Esophagus muscularis mucosa (tissue), 4 donors: ENCODE data around the gene CNNM1. TPM values are rescaled to one million over a fixed set of nuclear protein-coding genes. Genes with fewer than 3 reads are reported as not detected.

Experiments
- DNase-seq: peaks from one replicate; pipeline ENCODE4 v3.0.0-alpha.2; 2017; ENCODE audit errors: extremely low spot score
- H3K27ac ChIP-seq, 4 donors: fragments of 200-600 bp; sonication (generic); replicated peaks in 1 of 4; 1 replicate in 3 of 4; 2 replicates in 1 of 4; pipeline ENCODE4 v1.5.1; 2016 to 2019; ENCODE audit warnings: mild to moderate bottlenecking in 1 of 4
- H3K27me3 ChIP-seq, 4 donors: fragments of 200-600 bp; sonication (generic); one replicate each; pipeline versions ENCODE4 v1.5.1 to v1.6.0; 2016 to 2019
- H3K36me3 ChIP-seq, 4 donors: fragments of 200-600 bp; sonication (generic); one replicate each; pipeline ENCODE4 v1.5.1; 2016 to 2019
- H3K4me1 ChIP-seq, 4 donors: fragments of 200-600 bp; sonication (generic); one replicate each; pipeline ENCODE4 v1.5.1; 2016 to 2019
- H3K4me3 ChIP-seq, 4 donors: fragments of 200-600 bp; sonication (generic); 1 replicate in 2 of 4; 2 replicates in 2 of 4; pipeline ENCODE4 v1.5.1; 2016 to 2019; ENCODE audit warnings: mild to moderate bottlenecking in 4 of 4, moderate library complexity in 1 of 4
- H3K9me3 ChIP-seq, 4 donors: fragments of 200-600 bp; sonication (generic); 1 replicate in 3 of 4; 2 replicates in 1 of 4; pipeline ENCODE4 v1.5.1; 2016 to 2019
- EP300 ChIP-seq: sonication (generic); formaldehyde crosslinking; IDR thresholded peaks from one replicate; pipeline ENCODE4 v1.6.1; 2017; ENCODE audit warnings: antibody characterized with exemption
- POLR2A ChIP-seq: fragments of 450-650 bp; IDR thresholded peaks from one replicate; pipeline ENCODE4 v1.6.1; 2017; ENCODE audit warnings: antibody characterized with exemption, moderate library complexity, mild to moderate bottlenecking, low read depth
- POLR2AphosphoS5 ChIP-seq, 2 donors: sonication (generic); formaldehyde crosslinking; IDR thresholded peaks; one replicate each; pipeline ENCODE4 v1.6.1; 2017; ENCODE audit warnings: antibody characterized with exemption in 2 of 2
- WGBS: methylation state at CpG from one replicate; pipeline ENCODE4 v1.1.5; 2018; 5-methylcytosine and 5-hydroxymethylcytosine counted together
- intact Hi-C: fragments of 100-400 bp; cut with DNase I; formaldehyde crosslinking; loops from one replicate; pipeline ENCODE4 v1.15.1; 2023
- total RNA-seq, 4 donors: library from RNA; depleted of rRNA; stranded (reverse); fragments of >200 nt; gene quantifications; one replicate each; pipeline versions ENCODE4 v1.1.0 to v1.2.1, GENCODE V29; 2016
- TF ChIP-seq, protein P1 (sequence below), 3 experiments: fragments of 200-600 bp in 2 of 3; fragments of 450-650 bp in 1 of 3; sonication (generic) in 2 of 3; IDR thresholded peaks; one replicate each; pipeline ENCODE4 v1.5.1; 2017 to 2019; ENCODE audit warnings: antibody characterized with exemption in 3 of 3, mild to moderate bottlenecking in 2 of 3, moderate library complexity in 1 of 3

The CNNM1 gene
- total RNA-seq, 4 donors from 2014 or later, result 1.7 to 3.4 (median 2.7) TPM

DNA sequence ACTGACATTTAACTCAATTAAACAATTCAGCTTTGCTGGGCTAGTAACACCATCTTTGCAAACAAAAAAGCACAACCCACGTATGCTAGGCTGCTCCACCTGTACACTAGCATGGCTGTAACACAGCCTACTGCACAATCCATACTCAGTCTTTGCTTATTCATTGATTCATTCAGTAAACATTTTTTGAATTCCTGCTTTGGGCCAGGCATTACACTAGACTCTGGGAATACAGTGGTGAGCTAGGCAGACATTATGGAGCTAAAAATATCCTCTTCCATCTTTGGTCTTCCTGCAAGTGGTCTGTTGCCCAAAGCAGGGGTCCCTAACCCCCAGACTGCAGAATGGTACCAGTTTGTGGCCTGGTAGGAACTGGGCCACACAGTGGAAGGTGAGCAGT lies 9.9 kb downstream of the CNNM1 start:
- no peak for DNase-seq
- 47% methylated on average over 1 of the region's 1 CpG for WGBS

GRCh38 chr10:99339563-99340047 lies 10.4 kb downstream of the CNNM1 start:
- H3K27me3 ChIP-seq, result no peaks in the 10 kb centered on the region
- no peak overlapping the region for H3K27ac ChIP-seq
- no peaks in the 10 kb centered on the region for H3K9me3 ChIP-seq
- intact Hi-C loops, result no loop called here
- 70% methylated on average over 2 of the region's 3 CpGs for WGBS
- no peaks in the 10 kb centered on the region for H3K36me3 ChIP-seq
- H3K4me3 ChIP-seq, result no peak overlapping the region
- no peak for DNase-seq
- peaks cover 0 to 15% (median 10%) of the 10 kb centered on the region in 4 donors for H3K4me1 ChIP-seq
- TF ChIP-seq, protein P1, sequence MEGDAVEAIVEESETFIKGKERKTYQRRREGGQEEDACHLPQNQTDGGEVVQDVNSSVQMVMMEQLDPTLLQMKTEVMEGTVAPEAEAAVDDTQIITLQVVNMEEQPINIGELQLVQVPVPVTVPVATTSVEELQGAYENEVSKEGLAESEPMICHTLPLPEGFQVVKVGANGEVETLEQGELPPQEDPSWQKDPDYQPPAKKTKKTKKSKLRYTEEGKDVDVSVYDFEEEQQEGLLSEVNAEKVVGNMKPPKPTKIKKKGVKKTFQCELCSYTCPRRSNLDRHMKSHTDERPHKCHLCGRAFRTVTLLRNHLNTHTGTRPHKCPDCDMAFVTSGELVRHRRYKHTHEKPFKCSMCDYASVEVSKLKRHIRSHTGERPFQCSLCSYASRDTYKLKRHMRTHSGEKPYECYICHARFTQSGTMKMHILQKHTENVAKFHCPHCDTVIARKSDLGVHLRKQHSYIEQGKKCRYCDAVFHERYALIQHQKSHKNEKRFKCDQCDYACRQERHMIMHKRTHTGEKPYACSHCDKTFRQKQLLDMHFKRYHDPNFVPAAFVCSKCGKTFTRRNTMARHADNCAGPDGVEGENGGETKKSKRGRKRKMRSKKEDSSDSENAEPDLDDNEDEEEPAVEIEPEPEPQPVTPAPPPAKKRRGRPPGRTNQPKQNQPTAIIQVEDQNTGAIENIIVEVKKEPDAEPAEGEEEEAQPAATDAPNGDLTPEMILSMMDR (IDR thresholded peaks at IDR 0.05), result no peak
- no peak for TF ChIP-seq POLR2AphosphoS5 (IDR thresholded peaks at IDR 0.05)
- TF ChIP-seq EP300, result no peak
- no peak for TF ChIP-seq POLR2A

More for the DNA sequence above, 9.9 kb downstream of the CNNM1 start:
- Histone ChIP-seq H3K27ac (no peak overlapping the region), H3K4me3 (no peak overlapping the region), H3K9me3 (no peaks in the 10 kb centered on the region), H3K27me3 (no peaks in the 10 kb centered on the region), H3K36me3 (no peaks in the 10 kb centered on the region), H3K4me1 (peaks cover 0 to 15% (median 10%) of the 10 kb centered on the region in 4 donors)
- intact Hi-C loops, result no loop called here
- no peak for TF ChIP-seq POLR2A
- TF ChIP-seq POLR2AphosphoS5 (IDR thresholded peaks at IDR 0.05), result no peak
- TF ChIP-seq, protein P1 (IDR thresholded peaks at IDR 0.05), result no peak
- TF ChIP-seq EP300, result no peak

GRCh38 chr10:99340650-99341049 lies 11.5 kb downstream of the CNNM1 start:
- Histone ChIP-seq H3K4me3 (no peak overlapping the region), H3K9me3 (no peaks in the 10 kb centered on the region), H3K36me3 (no peaks in the 10 kb centered on the region), H3K4me1 (peaks cover 0 to 15% (median 10%) of the 10 kb centered on the region in 4 donors), H3K27me3 (no peaks in the 10 kb centered on the region), H3K27ac (no peak overlapping the region)
- WGBS, result 91% methylated on average over 3 of the region's 3 CpGs
- no peak for DNase-seq
- intact Hi-C loops, result no loop called here
- TF ChIP-seq POLR2A (no peak), POLR2AphosphoS5 (IDR thresholded peaks at IDR 0.05) (no peak)

- no peaks in the 10 kb centered on the region for H3K36me3 ChIP-seq
- no peaks in the 10 kb centered on the region for H3K27me3 ChIP-seq
- intact Hi-C loops, result no loop called here
- H3K4me1 ChIP-seq, result peaks cover 0 to 15% (median 10%) of the 10 kb centered on the region in 4 donors
- H3K9me3 ChIP-seq, result no peaks in the 10 kb centered on the region
- no peak overlapping the region for H3K27ac ChIP-seq
- WGBS, result 69% methylated on average over 3 of the region's 3 CpGs
- peak overlapping the region in 1 of 4 donors; percentile 8 for H3K4me3 ChIP-seq
- DNase-seq, result no peak
- TF ChIP-seq, protein P1 (IDR thresholded peaks at IDR 0.05), result no peak
- TF ChIP-seq EP300, result no peak
- no peak for TF ChIP-seq POLR2A
- no peak for TF ChIP-seq POLR2AphosphoS5 (IDR thresholded peaks at IDR 0.05)
Measured at GRCh38 chr10:99341248-99341647, 12.1 kb downstream of the CNNM1 start.

GRCh38 chr10:99341860-99342490 lies 12.8 kb downstream of the CNNM1 start:
- H3K4me3 ChIP-seq, result peak overlapping the region in 2 of 4 donors; percentile 8 to 16
- no peak overlapping the region for H3K27ac ChIP-seq
- no peaks in the 10 kb centered on the region for H3K27me3 ChIP-seq

More at GRCh38 chr10:99341860-99342490, 12.8 kb downstream of the CNNM1 start:
- Histone ChIP-seq H3K36me3 (no peaks in the 10 kb centered on the region), H3K4me1 (peaks cover 0 to 15% (median 10%) of the 10 kb centered on the region in 4 donors), H3K9me3 (no peaks in the 10 kb centered on the region)
- TF ChIP-seq, protein P1 (IDR thresholded peaks at IDR 0.05), result no peak
- TF ChIP-seq POLR2AphosphoS5 (IDR thresholded peaks at IDR 0.05) (no peak), POLR2A (no peak), EP300 (no peak)
- intact Hi-C loops, result no loop called here
- no peak for DNase-seq
- whole genome bisulfite sequencing, result 35% methylated on average over 3 of the region's 3 CpGs
